Retinal pigment epithelial cell (primary cell): ENCODE results near the gene PPFIBP1.
A peak's percentile ranks its signal among the peaks of the same experiment; 100 is the strongest.
"Not testable (repeated sequence)": the region's sequence is repeated elsewhere in the genome, so short reads cannot be mapped to it uniquely, and the experiment has no call there.

ENCODE experiments used
- DNase-seq: peaks from one replicate; pipeline ENCODE4 v3.0.0-alpha.2; 2010; ENCODE audit warnings: low read depth
- H3K4me3 ChIP-seq: 2 replicates; pipeline ENCODE4 v1.5.1; 2011; ENCODE audit warnings: mild to moderate bottlenecking, low read length, control low read depth, moderate library complexity
- TF ChIP-seq, protein P1 (sequence below): conservative IDR thresholded peaks from 2 replicates; pipeline ENCODE4 v1.5.1; 2011; ENCODE audit warnings: low read depth, low read length, control low read depth, inconsistent platforms

The PPFIBP1 gene

DNA sequence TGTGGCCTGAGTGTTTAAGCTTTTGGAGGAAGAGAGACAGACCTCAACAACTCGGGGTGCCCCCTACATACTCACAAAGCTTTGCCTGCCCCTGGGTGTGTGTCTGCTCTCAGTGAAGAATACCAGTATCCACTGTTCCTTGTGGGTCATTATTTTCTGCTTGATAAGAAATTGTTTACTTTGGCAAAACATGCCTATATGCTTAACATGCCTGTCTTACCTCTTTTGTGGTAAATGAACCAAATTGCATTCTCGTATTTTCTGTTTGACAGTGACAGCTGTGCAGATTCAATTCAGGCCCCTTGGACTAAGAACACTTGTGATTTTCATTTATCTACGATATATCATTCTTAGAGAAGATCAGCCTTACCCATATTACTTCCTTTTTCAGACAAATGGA lies 121.7 kb downstream of the PPFIBP1 start:
- no peak overlapping the region for H3K4me3 ChIP-seq
- TF ChIP-seq, protein P1, sequence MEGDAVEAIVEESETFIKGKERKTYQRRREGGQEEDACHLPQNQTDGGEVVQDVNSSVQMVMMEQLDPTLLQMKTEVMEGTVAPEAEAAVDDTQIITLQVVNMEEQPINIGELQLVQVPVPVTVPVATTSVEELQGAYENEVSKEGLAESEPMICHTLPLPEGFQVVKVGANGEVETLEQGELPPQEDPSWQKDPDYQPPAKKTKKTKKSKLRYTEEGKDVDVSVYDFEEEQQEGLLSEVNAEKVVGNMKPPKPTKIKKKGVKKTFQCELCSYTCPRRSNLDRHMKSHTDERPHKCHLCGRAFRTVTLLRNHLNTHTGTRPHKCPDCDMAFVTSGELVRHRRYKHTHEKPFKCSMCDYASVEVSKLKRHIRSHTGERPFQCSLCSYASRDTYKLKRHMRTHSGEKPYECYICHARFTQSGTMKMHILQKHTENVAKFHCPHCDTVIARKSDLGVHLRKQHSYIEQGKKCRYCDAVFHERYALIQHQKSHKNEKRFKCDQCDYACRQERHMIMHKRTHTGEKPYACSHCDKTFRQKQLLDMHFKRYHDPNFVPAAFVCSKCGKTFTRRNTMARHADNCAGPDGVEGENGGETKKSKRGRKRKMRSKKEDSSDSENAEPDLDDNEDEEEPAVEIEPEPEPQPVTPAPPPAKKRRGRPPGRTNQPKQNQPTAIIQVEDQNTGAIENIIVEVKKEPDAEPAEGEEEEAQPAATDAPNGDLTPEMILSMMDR = no peak
- no peak for DNase-seq

DNA sequence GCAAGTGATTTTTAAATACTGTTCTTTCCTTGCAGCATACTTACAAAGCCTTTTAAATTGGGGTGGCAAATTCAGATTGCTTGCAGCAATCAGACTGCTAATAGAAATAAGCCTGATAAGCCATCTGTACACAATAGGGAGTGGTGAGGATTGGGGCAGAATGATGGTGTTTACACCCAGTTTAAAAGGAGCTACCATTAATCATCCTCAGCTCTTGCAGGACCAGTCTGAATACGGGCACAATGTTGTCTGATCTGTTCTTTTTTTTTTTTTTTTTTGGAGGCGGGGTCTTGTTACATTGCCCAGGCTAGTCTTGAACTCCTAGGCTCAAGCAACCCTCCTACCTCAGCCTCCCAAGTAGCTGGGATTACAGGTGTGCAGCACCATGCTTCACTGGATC lies 122.1 kb downstream of the PPFIBP1 start:
- H3K4me3 ChIP-seq = no peak overlapping the region
- TF ChIP-seq, protein P1 = no peak
- no peak for DNase-seq

DNA sequence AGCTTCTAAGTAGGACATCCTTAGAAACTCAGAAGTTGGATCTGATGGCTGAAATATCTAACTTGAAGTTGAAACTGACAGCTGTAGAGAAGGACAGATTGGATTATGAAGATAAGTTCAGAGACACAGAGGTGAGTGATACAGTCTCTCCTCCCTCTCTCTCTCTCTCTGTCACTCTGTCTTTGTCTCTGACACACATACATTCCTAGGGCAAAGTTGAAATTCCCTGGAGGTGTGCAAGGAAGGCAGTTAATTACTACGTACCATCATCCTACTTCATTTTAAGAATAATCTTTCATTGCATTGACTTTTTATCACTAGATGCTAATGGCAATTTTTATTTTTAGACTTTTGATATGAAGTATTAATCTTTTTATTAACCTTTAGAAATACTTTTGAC lies 126.0 kb downstream of the PPFIBP1 start:
- no peak overlapping the region for H3K4me3 ChIP-seq
- DNase-seq = no peak
- TF ChIP-seq, protein P1 = no peak

DNA sequence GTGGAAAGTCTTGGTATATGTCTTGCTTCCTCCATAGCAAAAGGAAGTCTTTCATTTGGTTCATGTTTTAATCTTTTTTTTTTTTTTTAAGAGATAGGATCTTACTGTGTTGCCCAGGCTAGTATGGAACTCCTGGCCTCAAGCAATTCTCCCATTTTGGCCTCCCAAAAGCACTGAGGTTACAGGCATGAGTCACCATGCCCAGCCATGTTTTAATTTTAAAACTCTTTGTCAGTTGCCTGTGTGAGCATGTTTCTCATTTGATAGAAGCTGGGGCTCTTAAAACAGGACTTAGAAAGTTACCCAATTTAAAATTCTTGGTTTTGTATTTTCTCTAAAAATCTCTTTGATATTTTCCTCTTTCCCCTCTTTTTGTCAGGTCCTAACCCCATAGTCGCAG lies 127.2 kb downstream of the PPFIBP1 start:
- DNase-seq = no peak
- TF ChIP-seq, protein P1 = no peak

DNA sequence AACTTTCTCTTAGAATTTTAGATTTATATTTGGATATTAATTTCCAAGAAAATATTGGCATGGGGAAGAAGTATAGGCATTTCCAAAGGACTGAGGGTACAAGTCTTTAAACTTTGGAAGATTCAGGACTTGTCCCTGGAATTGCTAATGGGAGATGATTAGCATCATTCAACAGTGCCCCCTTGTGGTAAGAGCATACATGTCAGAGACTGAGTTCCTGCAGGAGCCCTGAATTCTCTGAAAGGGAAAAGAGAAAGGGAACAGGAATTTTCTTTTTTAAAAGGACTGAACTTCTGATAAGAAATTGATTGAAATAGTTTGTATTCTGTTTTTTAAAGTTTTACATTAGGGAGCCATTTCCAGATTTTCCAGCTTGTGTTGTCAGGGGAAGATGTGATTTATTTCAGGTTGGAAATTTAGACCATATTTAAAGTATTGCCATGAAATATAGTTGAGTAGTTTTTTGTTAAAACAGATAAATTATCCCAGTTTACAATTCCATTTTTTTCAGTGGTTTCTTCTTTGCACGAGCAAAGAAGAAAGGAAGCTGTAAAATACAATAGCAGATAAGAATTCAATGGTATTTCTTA lies 128.3 kb downstream of the PPFIBP1 start:
- H3K4me3 ChIP-seq = no peak overlapping the region
- TF ChIP-seq, protein P1 = peak; percentile 90
- no peak for DNase-seq

More for the DNA sequence above, 127.2 kb downstream of the PPFIBP1 start:
- no peak overlapping the region for H3K4me3 ChIP-seq

DNA sequence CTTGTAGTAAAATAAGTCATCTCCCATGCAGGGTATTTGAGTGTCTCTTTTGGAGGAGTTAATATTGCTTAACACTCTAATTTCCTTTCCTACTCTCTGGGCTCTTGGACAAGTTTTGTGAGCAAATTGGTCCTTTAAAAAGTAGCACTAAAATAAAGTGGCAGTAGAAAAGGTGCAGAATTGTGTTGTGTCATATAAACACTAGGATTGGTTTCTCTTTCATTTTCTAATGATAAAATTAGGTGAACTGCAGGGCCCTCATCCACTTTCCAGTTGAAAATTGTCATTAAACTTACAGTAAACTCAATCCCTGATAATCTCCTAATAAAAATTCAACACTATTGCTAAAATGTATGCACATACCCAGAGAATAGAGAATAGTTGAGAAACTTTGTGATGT lies 129.7 kb downstream of the PPFIBP1 start:
- no peak overlapping the region for H3K4me3 ChIP-seq
- no peak for DNase-seq
- TF ChIP-seq, protein P1 = no peak

DNA sequence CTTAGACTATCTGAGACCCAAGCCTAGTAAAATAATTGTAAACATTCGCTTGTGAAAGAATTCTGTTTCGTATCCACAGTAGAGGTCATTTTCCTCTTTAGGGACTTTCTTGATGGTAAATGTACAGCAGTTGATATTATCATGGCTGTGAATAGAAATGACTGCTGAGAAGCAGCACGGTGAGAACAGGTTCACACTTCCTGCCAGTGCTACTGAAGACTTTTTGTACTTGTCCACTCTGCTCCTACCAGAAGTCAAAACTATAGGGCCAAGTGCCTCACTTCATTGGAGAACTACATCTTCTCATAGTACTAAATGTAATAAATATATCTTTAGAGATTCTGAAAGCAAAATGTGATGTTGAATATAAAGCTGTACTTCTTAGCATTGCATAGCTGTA lies 131.5 kb downstream of the PPFIBP1 start:
- H3K4me3 ChIP-seq, DNase-seq: not testable (repeated sequence)
